PC-9 (cell line): Measurements from ENCODE around the gene SEMA3E. TPM values are rescaled to one million over a fixed set of nuclear protein-coding genes. Genes with fewer than 3 reads are reported as not detected.

Experiments used
- BruUV-seq: library from RNA; stranded (reverse); fragments of 400-500 nt; replicated peaks from 2 replicates; lab custom pipeline; 2021; lab: Mats Ljungman, UMichigan
- CTCF ChIA-PET: fragments of 300-600 bp; sonication (Branson Sonifier 250); formaldehyde crosslinking; loops from one replicate; lab custom pipeline; 2022; ENCODE audit warnings: antibody characterized with exemption; lab: Charles Lee
- POLR2A ChIA-PET: fragments of 300-600 bp; sonication (Branson Sonifier 250); formaldehyde crosslinking; loops from one replicate; lab custom pipeline; 2022; ENCODE audit warnings: antibody characterized with exemption; ENCODE audit not compliant: unreplicated experiment; lab: Charles Lee
- DNase-seq, 2 experiments: peaks; one replicate each; pipeline versions ENCODE4 v3.0.0 to v3.0.0-alpha.2; 2015 to 2022; ENCODE audit warnings: mixed read lengths in 1 of 2
- H2AFZ ChIP-seq: fragments of 200-600 bp; sonication (generic); 2 replicates; pipeline ENCODE4 v1.8.1; 2017; ENCODE audit warnings: antibody characterized with exemption
- H3F3A ChIP-seq: fragments of 200-600 bp; sonication (generic); 2 replicates; pipeline ENCODE4 v1.8.1; 2017; ENCODE audit warnings: antibody characterized with exemption, mild to moderate bottlenecking, low read depth; ENCODE audit not compliant: insufficient read depth
- H3K27ac ChIP-seq: fragments of 200-600 bp; sonication (generic); 2 replicates; pipeline ENCODE4 v1.6.1; 2016; ENCODE audit warnings: mixed run types
- H3K27me3 ChIP-seq: fragments of 200-600 bp; sonication (generic); 2 replicates; pipeline ENCODE4 v1.6.1; 2016; ENCODE audit warnings: low read depth, mixed run types; ENCODE audit not compliant: insufficient read depth
- H3K36me3 ChIP-seq: fragments of 200-600 bp; sonication (generic); 2 replicates; pipeline ENCODE4 v1.6.1; 2016; ENCODE audit warnings: low read depth, mixed run types
- H3K4me1 ChIP-seq: fragments of 200-600 bp; sonication (generic); replicated peaks from 2 replicates; pipeline ENCODE4 v1.6.1; 2016; ENCODE audit warnings: mixed run types; ENCODE audit not compliant: insufficient read depth
- H3K4me2 ChIP-seq: fragments of 200-600 bp; sonication (generic); 2 replicates; pipeline ENCODE4 v1.6.1; 2017; ENCODE audit warnings: mixed run types
- H3K4me3 ChIP-seq: fragments of 200-600 bp; sonication (generic); 2 replicates; pipeline ENCODE4 v1.6.1; 2016; ENCODE audit warnings: mixed run types
- H3K79me2 ChIP-seq: fragments of 200-600 bp; sonication (generic); 2 replicates; pipeline ENCODE4 v1.6.1; 2017; ENCODE audit warnings: low read depth, mixed run types
- H3K9me2 ChIP-seq: fragments of 200-600 bp; sonication (generic); 2 replicates; pipeline ENCODE4 v1.8.1; 2017; ENCODE audit warnings: mild to moderate bottlenecking; ENCODE audit not compliant: insufficient read depth
- H3K9me3 ChIP-seq: fragments of 200-600 bp; sonication (generic); 2 replicates; pipeline ENCODE4 v1.8.1; 2016; ENCODE audit warnings: low read depth; ENCODE audit not compliant: insufficient read depth
- H4K20me1 ChIP-seq: fragments of 200-600 bp; sonication (generic); 2 replicates; pipeline ENCODE4 v1.8.1; 2017; ENCODE audit not compliant: insufficient read depth
- CTCF ChIP-seq: fragments of 200-600 bp; sonication (generic); conservative IDR thresholded peaks from 2 replicates; pipeline ENCODE4 v1.6.1; 2017; ENCODE audit warnings: mixed run types, antibody characterized with exemption, mild to moderate bottlenecking, moderate library complexity
- EZH2 ChIP-seq: fragments of 200-600 bp; sonication (generic); IDR thresholded peaks from 2 replicates; pipeline ENCODE4 v1.8.0; 2017; ENCODE audit warnings: antibody characterized with exemption, low read depth
- intact Hi-C: fragments of 100-400 bp; cut with micrococcal nuclease; formaldehyde crosslinking; loops from one replicate; pipeline ENCODE4 v1.10.0; 2022; ENCODE audit not compliant: unreplicated experiment
- total RNA-seq: library from RNA; stranded (reverse); gene quantifications from 2 replicates; pipeline ENCODE4 v1.2.3, GENCODE V29; 2021

The SEMA3E gene
- total RNA-seq, 1 experiment from 2014 or later: 2.1 TPM

GRCh38 chr7:83655951-83656556 is 7.1 kb upstream of the SEMA3E start:
- Histone ChIP-seq H3K27ac (no peak overlapping the region), H3K4me1 (no peaks in the 10 kb centered on the region), H3K4me3 (no peak overlapping the region), H3K9me3 (no peaks in the 10 kb centered on the region; the same call in 1 of the 2 replicates), H3K79me2 (no peaks in the 10 kb centered on the region), H2AFZ (no peak overlapping the region), H3F3A (no peaks in the 10 kb centered on the region), H3K27me3 (no peaks in the 10 kb centered on the region), H3K36me3 (no peaks in the 10 kb centered on the region), H3K9me2 (no peaks in the 10 kb centered on the region; the same call in 1 of the 2 replicates), H3K4me2 (no peak overlapping the region), H4K20me1 (no peaks in the 10 kb centered on the region)
- ChIA-PET POLR2A (no interaction called here), CTCF (interaction anchor here (0.6 kb wide), 1 partner anchor 40 kb away, joined by 3 read pairs; no protein-coding TSS in a partner anchor)
- intact Hi-C loops: loop anchor here (1.0 to 10.0 kb wide), 8 partner anchors 29 to 1369 kb away; no protein-coding TSS in a partner anchor
- BruUV-seq: no TSS peak
- no peak for TF ChIP-seq EZH2
- peak; percentile 89 for TF ChIP-seq CTCF
- DNase-seq: peak in 1 of 2 experiments; percentile 40

- Histone ChIP-seq H3K9me2 (no peaks in the 10 kb centered on the region), H4K20me1 (no peaks in the 10 kb centered on the region), H3K9me3 (no peaks in the 10 kb centered on the region), H2AFZ (no peak overlapping the region), H3F3A (peaks cover 4% of the 10 kb centered on the region; the same call in 1 of the 2 replicates), H3K27me3 (no peaks in the 10 kb centered on the region), H3K27ac (no peak overlapping the region), H3K4me2 (no peak overlapping the region), H3K4me3 (no peak overlapping the region), H3K4me1 (peaks cover 7% of the 10 kb centered on the region; the same call in 1 of the 2 replicates), H3K36me3 (no peaks in the 10 kb centered on the region), H3K79me2 (no peaks in the 10 kb centered on the region)
- BruUV-seq: no TSS peak
- ChIA-PET POLR2A (no interaction called here), CTCF (no interaction called here)
- intact Hi-C loops: loop anchor here (10.0 kb wide), 1 partner anchor 1372 kb away; no protein-coding TSS in a partner anchor
- DNase-seq: no peak
- no peak for TF ChIP-seq EZH2
- no peak for TF ChIP-seq CTCF
Observed at GRCh38 chr7:83652481-83652880, 3.5 kb upstream of the SEMA3E start.

GRCh38 chr7:83649701-83650100 is 762 bp upstream of the SEMA3E start:
- H3K4me3 ChIP-seq: 0 out of 2 replicates have a peak overlapping the region, but pooled peaks have one; percentile 71
- H3F3A ChIP-seq: peaks cover 4% of the 10 kb centered on the region; the same call in 1 of the 2 replicates
- POLR2A ChIA-PET: no interaction called here
- no peak overlapping the region for H2AFZ ChIP-seq
- no peaks in the 10 kb centered on the region for H3K9me2 ChIP-seq
- CTCF ChIA-PET: no interaction called here
- H3K79me2 ChIP-seq: no peaks in the 10 kb centered on the region
- DNase-seq: no peak
- intact Hi-C loops: loop anchor here (2.0 to 10.0 kb wide), 2 partner anchors 181 to 1375 kb away; no protein-coding TSS in a partner anchor
- no peaks in the 10 kb centered on the region for H3K9me3 ChIP-seq
- H3K4me2 ChIP-seq: no peak overlapping the region
- no peak overlapping the region for H3K27ac ChIP-seq
- TF ChIP-seq CTCF: no peak
- peaks cover 11% of the 10 kb centered on the region for H3K4me1 ChIP-seq
- no TSS peak for BruUV-seq
- H3K36me3 ChIP-seq: no peaks in the 10 kb centered on the region
- H3K27me3 ChIP-seq: no peaks in the 10 kb centered on the region
- no peaks in the 10 kb centered on the region for H4K20me1 ChIP-seq
